ENCODE measurements around the gene NBL1.

GRCh38 chr1:19698181-19698580 is 54.1 kb downstream of the NBL1 start:
- TF ChIP-seq CTCF (conservative IDR thresholded peaks at IDR 0.05; ENCODE audit: low read depth, low read length) (no peak), EZH2phosphoT487 (IDR thresholded peaks at IDR 0.05; ENCODE audit: borderline replicate concordance, low read length) (no peak)

All from PC-3 (cell line).